Memory B cell (primary cell): ENCODE data around the gene SIAH2.

Source experiments
- ATAC-seq: fragments of 150-1000 bp; cut with Tn5 transposase; 2 replicates; pipeline ENCODE4 v1.10.0; 2021; ENCODE audit warnings: low read depth, mild to moderate bottlenecking, moderate library complexity
- DNase-seq, 2 donors: peaks; one replicate each; pipeline ENCODE4 v3.0.0; 2022; ENCODE audit warnings: low spot score in 2 of 2
- H3K27ac Mint-ChIP-seq: one replicate; pipeline ENCODE4 v1.8.0; 2022; ENCODE audit warnings: mild to moderate bottlenecking, moderate library complexity, mixed read lengths
- H3K27me3 Mint-ChIP-seq: one replicate; pipeline ENCODE4 v1.8.0; 2022; ENCODE audit warnings: mixed read lengths
- H3K36me3 Mint-ChIP-seq: one replicate; pipeline ENCODE4 v1.8.0; 2022; ENCODE audit warnings: mild to moderate bottlenecking, mixed read lengths
- H3K4me1 Mint-ChIP-seq: one replicate; pipeline ENCODE4 v1.8.0; 2022; ENCODE audit warnings: mixed read lengths
- H3K4me3 Mint-ChIP-seq: one replicate; pipeline ENCODE4 v1.8.0; 2022; ENCODE audit warnings: mild to moderate bottlenecking, moderate library complexity, mixed read lengths
- H3K9me3 Mint-ChIP-seq: one replicate; pipeline ENCODE4 v1.8.0; 2022; ENCODE audit warnings: mixed read lengths

SIAH2 gene

GRCh38 chr3:150748684-150749047 lies 14.3 kb downstream of the SIAH2 start:
- no peak overlapping the region for H3K4me3 Mint-ChIP-seq
- DNase-seq (no peak), ATAC-seq (no peak)
- H3K36me3 Mint-ChIP-seq, result peaks cover 10% of the 10 kb centered on the region
- H3K27ac Mint-ChIP-seq, result no peak overlapping the region
- H3K27me3 Mint-ChIP-seq, result no peaks in the 10 kb centered on the region
- peaks cover 53% of the 10 kb centered on the region for H3K4me1 Mint-ChIP-seq
- no peaks in the 10 kb centered on the region for H3K9me3 Mint-ChIP-seq

DNA sequence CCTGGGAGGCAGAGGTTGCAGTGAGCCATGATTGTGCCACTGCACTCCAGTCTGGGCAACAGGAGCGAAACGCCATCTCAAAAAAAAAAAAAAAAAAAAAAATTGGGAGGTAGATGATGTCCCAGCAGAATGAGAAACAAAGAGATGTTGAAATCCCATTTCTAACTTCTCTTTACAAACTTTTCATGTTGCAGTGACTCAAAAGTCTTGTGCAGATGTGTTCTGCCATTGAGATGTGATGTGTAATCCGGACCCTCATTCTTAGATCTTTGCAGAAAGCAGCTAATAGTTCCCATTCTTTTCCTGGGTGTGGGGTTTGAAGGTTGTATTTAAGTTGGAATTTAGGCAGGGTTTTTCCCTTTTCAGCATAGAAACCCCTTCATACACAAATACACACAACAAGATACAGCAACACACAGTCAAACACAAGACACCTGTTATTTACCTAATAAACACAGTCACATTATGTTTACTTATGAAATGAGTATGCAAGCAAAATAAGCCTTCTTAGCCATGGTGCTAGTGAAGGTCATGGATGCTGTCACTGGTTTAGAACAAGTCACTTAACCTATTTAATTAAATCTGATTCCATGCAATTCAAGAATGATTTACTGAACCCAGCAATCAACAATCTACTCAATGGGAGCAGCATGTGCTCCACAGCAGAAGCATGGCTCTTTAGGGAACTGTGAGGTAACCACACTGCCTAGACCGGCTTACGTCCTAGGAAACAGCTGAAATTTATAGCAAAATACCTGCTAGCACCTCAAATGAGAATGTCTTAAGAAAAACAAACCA lies 14.9 kb downstream of the SIAH2 start:
- Mint-ChIP-seq H3K4me1 (peaks cover 57% of the 10 kb centered on the region), H3K36me3 (peaks cover 9% of the 10 kb centered on the region), H3K27ac (no peak overlapping the region), H3K27me3 (no peaks in the 10 kb centered on the region), H3K9me3 (no peaks in the 10 kb centered on the region), H3K4me3 (no peak overlapping the region)
- DNase-seq, result no peak
- no peak for ATAC-seq

- Mint-ChIP-seq H3K27me3 (no peaks in the 10 kb centered on the region), H3K9me3 (no peaks in the 10 kb centered on the region), H3K27ac (peak overlapping the region; percentile 46), H3K4me1 (peaks cover 60% of the 10 kb centered on the region), H3K36me3 (peaks cover 14% of the 10 kb centered on the region), H3K4me3 (no peak overlapping the region)
- DNase-seq (no peak), ATAC-seq (no peak)
Measured at GRCh38 chr3:150746791-150747590, 16.0 kb downstream of the SIAH2 start.

DNA sequence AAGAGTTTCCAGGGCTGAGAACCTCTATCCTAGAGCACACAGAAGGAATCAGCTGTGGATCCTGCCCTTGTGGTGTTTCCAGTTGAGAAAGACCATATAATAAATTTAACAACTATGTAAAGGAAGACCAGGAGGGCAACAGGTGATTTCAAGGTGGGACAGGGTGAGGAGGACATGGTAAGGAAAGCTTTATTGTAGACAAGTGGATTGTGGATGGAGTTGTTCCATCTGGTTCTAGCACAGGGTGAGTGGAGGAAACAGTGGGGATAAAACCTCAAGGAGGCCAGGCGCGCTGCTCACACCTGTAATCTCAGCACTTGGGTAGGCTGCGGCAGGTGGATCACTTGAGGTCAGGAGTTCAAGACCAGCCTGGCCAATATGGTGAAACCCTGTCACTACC lies 17.1 kb downstream of the SIAH2 start:
- peak overlapping the region; percentile 3 for H3K27ac Mint-ChIP-seq
- H3K4me1 Mint-ChIP-seq, result peaks cover 56% of the 10 kb centered on the region
- peaks cover 18% of the 10 kb centered on the region for H3K36me3 Mint-ChIP-seq
- no peaks in the 10 kb centered on the region for H3K9me3 Mint-ChIP-seq
- no peak overlapping the region for H3K4me3 Mint-ChIP-seq
- no peak for ATAC-seq
- no peaks in the 10 kb centered on the region for H3K27me3 Mint-ChIP-seq
- no peak for DNase-seq

DNA sequence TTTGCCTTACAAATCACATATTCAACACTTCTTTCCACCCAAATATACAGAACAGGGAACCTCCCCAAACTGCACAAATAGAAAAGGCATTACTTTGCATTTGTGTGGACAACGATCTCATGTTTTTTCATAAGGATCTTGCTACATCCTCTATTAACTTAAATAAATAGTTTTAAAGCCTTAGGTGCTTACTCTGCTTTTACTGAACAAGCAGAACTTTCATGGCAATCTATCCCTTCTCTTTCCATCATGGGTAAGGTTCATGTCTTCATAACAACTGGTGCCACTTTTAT lies 18.1 kb downstream of the SIAH2 start:
- H3K4me1 Mint-ChIP-seq, result peaks cover 54% of the 10 kb centered on the region
- no peaks in the 10 kb centered on the region for H3K9me3 Mint-ChIP-seq
- peak overlapping the region; percentile 64 for H3K27ac Mint-ChIP-seq
- no peaks in the 10 kb centered on the region for H3K27me3 Mint-ChIP-seq
- H3K4me3 Mint-ChIP-seq, result no peak overlapping the region
- no peak for DNase-seq
- H3K36me3 Mint-ChIP-seq, result peaks cover 18% of the 10 kb centered on the region
- no peak for ATAC-seq

GRCh38 chr3:150744041-150744918 lies 18.7 kb downstream of the SIAH2 start:
- DNase-seq, result no peak
- peaks cover 59% of the 10 kb centered on the region for H3K4me1 Mint-ChIP-seq
- peak; percentile 18 for ATAC-seq
- no peaks in the 10 kb centered on the region for H3K9me3 Mint-ChIP-seq
- H3K36me3 Mint-ChIP-seq, result peaks cover 16% of the 10 kb centered on the region
- H3K27ac Mint-ChIP-seq, result peak overlapping the region; percentile 64
- no peak overlapping the region for H3K4me3 Mint-ChIP-seq
- H3K27me3 Mint-ChIP-seq, result no peaks in the 10 kb centered on the region

- ATAC-seq (no peak), DNase-seq (no peak)
- no peaks in the 10 kb centered on the region for H3K9me3 Mint-ChIP-seq
- peak overlapping the region; percentile 64 for H3K27ac Mint-ChIP-seq
- H3K36me3 Mint-ChIP-seq, result peaks cover 16% of the 10 kb centered on the region
- H3K4me1 Mint-ChIP-seq, result peaks cover 59% of the 10 kb centered on the region
- H3K4me3 Mint-ChIP-seq, result no peak overlapping the region
- no peaks in the 10 kb centered on the region for H3K27me3 Mint-ChIP-seq
Measured at GRCh38 chr3:150743508-150743907, 19.5 kb downstream of the SIAH2 start.

GRCh38 chr3:150742679-150743078 lies 20.3 kb downstream of the SIAH2 start:
- ATAC-seq, result no peak
- Mint-ChIP-seq H3K9me3 (no peaks in the 10 kb centered on the region), H3K27ac (peak overlapping the region; percentile 64), H3K4me1 (peaks cover 56% of the 10 kb centered on the region), H3K36me3 (peaks cover 16% of the 10 kb centered on the region), H3K27me3 (no peaks in the 10 kb centered on the region), H3K4me3 (no peak overlapping the region)
- DNase-seq, result no peak

DNA sequence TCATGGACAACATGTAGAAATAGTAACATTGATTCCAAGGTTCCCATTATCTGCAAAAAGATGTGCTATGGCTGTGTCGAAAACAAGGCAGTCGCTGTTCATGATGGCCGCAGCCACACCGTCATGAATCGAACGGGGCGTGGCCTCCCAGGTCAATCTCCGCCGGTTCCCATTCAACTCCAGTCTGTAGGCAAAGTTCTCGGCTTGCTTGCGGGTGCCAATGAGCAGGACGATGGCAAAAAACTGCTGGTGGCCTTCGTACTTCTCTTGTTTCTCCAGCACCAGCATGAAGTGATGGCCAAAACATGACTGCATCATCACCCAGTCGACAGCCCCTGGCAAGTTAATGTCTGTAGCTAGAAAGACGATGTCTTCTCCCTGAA lies 20.8 kb downstream of the SIAH2 start:
- ATAC-seq, result no peak
- Mint-ChIP-seq H3K4me1 (peaks cover 51% of the 10 kb centered on the region), H3K27ac (peak overlapping the region; percentile 64), H3K9me3 (no peaks in the 10 kb centered on the region), H3K36me3 (peaks cover 13% of the 10 kb centered on the region), H3K4me3 (no peak overlapping the region), H3K27me3 (no peaks in the 10 kb centered on the region)
- no peak for DNase-seq

DNA sequence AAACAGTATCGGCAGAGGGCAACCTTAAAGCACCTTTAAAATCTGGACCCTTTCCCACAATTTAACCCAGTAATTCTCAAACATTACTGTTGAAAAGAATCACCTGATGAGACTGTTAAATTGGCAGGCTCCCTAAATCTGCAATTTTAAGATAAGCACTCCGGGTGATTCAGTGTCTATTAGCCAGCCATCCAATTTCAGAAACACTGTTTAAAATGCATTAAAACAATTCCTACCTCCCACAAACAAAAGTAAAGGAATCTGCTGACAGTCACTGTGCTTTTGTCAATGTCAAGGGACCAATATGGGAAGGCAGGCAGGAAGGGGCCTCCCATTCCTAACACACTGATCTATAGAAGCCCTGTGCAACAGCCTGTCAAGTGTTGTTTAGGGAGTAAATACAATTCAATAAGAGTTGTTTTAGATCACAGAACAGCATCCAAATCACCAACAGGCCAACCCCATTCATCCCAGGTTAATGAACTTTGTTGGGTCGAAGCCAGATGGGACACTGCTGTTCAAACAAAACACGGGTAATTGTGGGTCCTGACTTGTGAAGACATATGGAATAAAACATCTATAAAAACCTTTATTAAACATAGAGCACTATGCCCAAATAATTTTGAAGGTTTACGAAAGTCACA lies 21.4 kb downstream of the SIAH2 start:
- ATAC-seq (no peak), DNase-seq (no peak)
- Mint-ChIP-seq H3K27me3 (no peaks in the 10 kb centered on the region), H3K27ac (peak overlapping the region; percentile 20), H3K4me1 (peaks cover 50% of the 10 kb centered on the region), H3K36me3 (peaks cover 13% of the 10 kb centered on the region), H3K4me3 (no peak overlapping the region), H3K9me3 (no peaks in the 10 kb centered on the region)

GRCh38 chr3:150740733-150741496 lies 22.1 kb downstream of the SIAH2 start:
- peak overlapping the region; percentile 83 for H3K27ac Mint-ChIP-seq
- H3K4me3 Mint-ChIP-seq, result no peak overlapping the region
- no peaks in the 10 kb centered on the region for H3K9me3 Mint-ChIP-seq
- DNase-seq (no peak), ATAC-seq (no peak)
- H3K4me1 Mint-ChIP-seq, result peaks cover 50% of the 10 kb centered on the region
- H3K36me3 Mint-ChIP-seq, result peaks cover 13% of the 10 kb centered on the region
- H3K27me3 Mint-ChIP-seq, result no peaks in the 10 kb centered on the region

DNA sequence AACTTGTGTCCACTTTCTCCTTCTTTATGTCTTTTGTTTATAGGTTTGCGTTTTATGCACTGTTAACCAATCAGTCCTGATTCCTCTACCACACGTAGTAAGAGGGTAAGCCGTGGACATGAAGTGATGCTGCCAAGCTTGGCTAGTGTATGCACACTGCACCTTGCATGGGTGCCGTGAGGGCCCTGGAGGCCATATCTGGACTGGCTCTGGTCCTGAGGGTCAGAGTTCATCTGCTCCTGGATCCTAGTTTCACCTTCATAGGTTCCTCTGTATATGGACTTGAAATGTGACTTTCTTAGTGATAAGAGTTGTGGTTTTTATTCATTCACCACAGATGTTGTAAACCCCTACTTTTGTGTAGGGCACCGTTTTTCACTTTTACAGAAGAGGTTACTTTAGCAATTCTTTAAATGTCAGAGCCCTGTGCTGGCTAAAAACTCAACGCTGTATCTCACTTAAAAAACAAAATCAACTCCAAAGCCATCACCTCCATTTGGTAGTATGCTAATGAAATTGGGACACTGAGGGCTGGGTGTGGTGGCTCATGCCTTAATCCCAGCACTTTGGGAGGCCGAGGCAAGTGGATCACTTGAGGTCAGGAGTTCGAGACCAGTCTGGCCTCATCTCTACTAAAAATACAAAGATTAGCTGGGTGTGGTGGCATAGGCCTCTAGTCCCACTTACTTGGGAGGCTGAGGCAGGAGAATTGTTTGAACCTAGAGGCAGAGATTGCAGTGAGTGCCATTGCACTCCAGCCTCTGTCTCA lies 22.9 kb downstream of the SIAH2 start:
- ATAC-seq, result peak; percentile 20
- peak overlapping the region; percentile 67 for H3K4me3 Mint-ChIP-seq
- DNase-seq, result no peak
- peak overlapping the region; percentile 83 for H3K27ac Mint-ChIP-seq
- peaks cover 13% of the 10 kb centered on the region for H3K36me3 Mint-ChIP-seq
- H3K27me3 Mint-ChIP-seq, result no peaks in the 10 kb centered on the region
- H3K9me3 Mint-ChIP-seq, result no peaks in the 10 kb centered on the region
- peaks cover 46% of the 10 kb centered on the region for H3K4me1 Mint-ChIP-seq
